C4-2B (cell line): ENCODE measurements around the gene GALNTL6.

Experiments used
- CTCF ChIP-seq: fragments of 450-650 bp; conservative IDR thresholded peaks from 2 replicates; pipeline ENCODE4 v1.5.1; 2017; ENCODE audit warnings: mild to moderate bottlenecking
- ZFX ChIP-seq: fragments of 450-650 bp; IDR thresholded peaks from 2 replicates; pipeline ENCODE4 v1.6.1; 2017

GRCh38 chr4:172674811-172675210 is 861.6 kb downstream of the GALNTL6 start:
- no peak for TF ChIP-seq CTCF
- no peak for TF ChIP-seq ZFX
